Spleen (tissue), 7 donors: Measurements from ENCODE around the gene TMPRSS6.

Source experiments
- CTCF ChIP-seq, 11 experiments: fragments of 200-600 bp in 7 of 11; fragments of 450-650 bp in 4 of 11; sonication (generic) in 4 of 11; IDR thresholded peaks in 8 of 11; conservative IDR thresholded peaks in 3 of 11; 1 replicate in 7 of 11; 2 replicates in 4 of 11; pipeline versions ENCODE4 v1.4.0 to v1.8.0; 2016 to 2021; ENCODE audit warnings: antibody characterized with exemption in 11 of 11, inconsistent platforms in 4 of 11, mild to moderate bottlenecking in 1 of 11
- POLR2A ChIP-seq, 3 donors: fragments of 450-650 bp; IDR thresholded peaks; one replicate each; pipeline ENCODE4 v1.5.1; 2017; ENCODE audit warnings: antibody characterized with exemption in 3 of 3, mild to moderate bottlenecking in 1 of 3
- POLR2AphosphoS5 ChIP-seq, 3 donors: sonication (generic); formaldehyde crosslinking; IDR thresholded peaks; one replicate each; pipeline ENCODE4 v1.5.1; 2017; ENCODE audit warnings: antibody characterized with exemption in 3 of 3
- donor health status: DM: no; HTN: no; CAD: no; lungs with moderate emphysema.
- donor health status: DM: no; HTN: no; CAD: no.
- donor health status: DM: no; HTN: no; CAD: no.

GRCh38 chr22:37119872-37120271 is 10.4 kb upstream of the TMPRSS6 start:
- TF ChIP-seq CTCF (IDR thresholded peaks at IDR 0.05 in 8 of 11, conservative IDR thresholded peaks at IDR 0.05 in 3 of 11) (no peak), POLR2AphosphoS5 (IDR thresholded peaks at IDR 0.05) (no peak), POLR2A (IDR thresholded peaks at IDR 0.05) (no peak)
